SU-DHL-6 (cell line): ENCODE measurements around the gene TARBP1.

ENCODE experiments used
- EZH2phosphoT487 ChIP-seq: fragments of 200-600 bp; sonication (generic), shearing (Covaris generic); conservative IDR thresholded peaks from 2 replicates; pipeline ENCODE4 v1.6.1; 2018; ENCODE audit warnings: mild to moderate bottlenecking, antibody characterized with exemption, low read length, moderate library complexity, mixed read lengths
- TF ChIP-seq, protein P1 (sequence below): fragments of 200-600 bp; sonication (generic); IDR thresholded peaks from one replicate; pipeline ENCODE4 v1.5.1; 2017; ENCODE audit warnings: antibody characterized with exemption, mild to moderate bottlenecking, low read length, moderate library complexity; ENCODE audit not compliant: insufficient read depth, poor library complexity, severe bottlenecking

DNA sequence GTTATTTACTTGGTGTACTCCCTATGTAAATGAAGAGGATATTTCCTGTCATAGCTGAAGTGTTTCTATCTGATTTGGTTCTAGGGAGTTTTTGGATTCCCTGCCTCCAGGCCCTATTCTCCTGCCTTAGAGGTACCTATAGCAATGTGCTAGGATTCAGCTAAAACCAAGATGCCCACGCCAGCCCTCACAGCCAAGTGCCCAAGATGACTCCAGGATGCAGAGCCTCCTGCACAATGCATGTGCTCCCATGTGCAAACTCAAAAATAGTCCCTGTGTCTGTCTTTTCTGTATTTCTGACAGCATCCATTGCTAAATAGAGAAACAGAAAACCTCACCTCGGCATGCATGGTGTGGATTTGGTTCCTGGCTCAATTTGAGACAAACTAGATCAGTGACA, 887 bp upstream of the TARBP1 start:
- TF ChIP-seq, protein P1, sequence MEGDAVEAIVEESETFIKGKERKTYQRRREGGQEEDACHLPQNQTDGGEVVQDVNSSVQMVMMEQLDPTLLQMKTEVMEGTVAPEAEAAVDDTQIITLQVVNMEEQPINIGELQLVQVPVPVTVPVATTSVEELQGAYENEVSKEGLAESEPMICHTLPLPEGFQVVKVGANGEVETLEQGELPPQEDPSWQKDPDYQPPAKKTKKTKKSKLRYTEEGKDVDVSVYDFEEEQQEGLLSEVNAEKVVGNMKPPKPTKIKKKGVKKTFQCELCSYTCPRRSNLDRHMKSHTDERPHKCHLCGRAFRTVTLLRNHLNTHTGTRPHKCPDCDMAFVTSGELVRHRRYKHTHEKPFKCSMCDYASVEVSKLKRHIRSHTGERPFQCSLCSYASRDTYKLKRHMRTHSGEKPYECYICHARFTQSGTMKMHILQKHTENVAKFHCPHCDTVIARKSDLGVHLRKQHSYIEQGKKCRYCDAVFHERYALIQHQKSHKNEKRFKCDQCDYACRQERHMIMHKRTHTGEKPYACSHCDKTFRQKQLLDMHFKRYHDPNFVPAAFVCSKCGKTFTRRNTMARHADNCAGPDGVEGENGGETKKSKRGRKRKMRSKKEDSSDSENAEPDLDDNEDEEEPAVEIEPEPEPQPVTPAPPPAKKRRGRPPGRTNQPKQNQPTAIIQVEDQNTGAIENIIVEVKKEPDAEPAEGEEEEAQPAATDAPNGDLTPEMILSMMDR = no peak
- TF ChIP-seq EZH2phosphoT487 = no peak
